Heart left ventricle (tissue), 13 donors: ENCODE data around the gene PJA1.

ENCODE experiments used
- CTCF ChIP-seq, 12 donors: fragments of 200-600 bp; sonication (generic) in 4 of 12; IDR thresholded peaks; one replicate each; pipeline versions ENCODE4 v1.5.0 to v1.8.0; 2018 to 2022; ENCODE audit warnings: antibody characterized with exemption in 12 of 12, mild to moderate bottlenecking in 5 of 12
- POLR2A ChIP-seq, 2 donors: fragments of 450-650 bp; IDR thresholded peaks; one replicate each; pipeline ENCODE4 v1.6.1; 2017; ENCODE audit warnings: antibody characterized with exemption in 2 of 2, mild to moderate bottlenecking in 2 of 2, moderate library complexity in 2 of 2
- donor health status: ischemic (EF 13 %, LVEDD 7.1; RV severe dilation, severe dysfunction).
- donor health status: DM: no; HTN: yes; CAD: no.
- donor health status: DM: no; HTN: no; CAD: no.
- donor health status: ischemic (EF 25% LVEDD 6.9; RV normal size, moderate dysfunction).
- donor health status: ischemic (EF 25% LVEDD 5.7; RV mildly dilated, moderate dysfunction).
- donor health status: ischemic (EF 35%, LVEDD 5.7; RV mildly dilated, moderate dysfunction).
- donor health status: nonischemic (EF 11% LVEDD 7.7; RV severe dilation, severe dysfunction).
- donor health status: DM: yes; HTN: yes; CAD: no.
- donor health status: PGD.
- donor health status: ischemic (EF 29% LVEDD 5.4; RV normal size, mild dysfunction).
- donor health status: nonischemic (EF 23%, LVEDD 6.1; RV moderate dilation, normal function).

GRCh38 chrX:69131886-69132285 is 33.4 kb downstream of the PJA1 start:
- TF ChIP-seq CTCF (IDR thresholded peaks at IDR 0.05) (no peak), POLR2A (IDR thresholded peaks at IDR 0.05) (no peak)
